Measurements from ENCODE around the gene RLN2.
A peak's percentile ranks its signal among the peaks of the same experiment; 100 is the strongest.

The RLN2 gene

DNA sequence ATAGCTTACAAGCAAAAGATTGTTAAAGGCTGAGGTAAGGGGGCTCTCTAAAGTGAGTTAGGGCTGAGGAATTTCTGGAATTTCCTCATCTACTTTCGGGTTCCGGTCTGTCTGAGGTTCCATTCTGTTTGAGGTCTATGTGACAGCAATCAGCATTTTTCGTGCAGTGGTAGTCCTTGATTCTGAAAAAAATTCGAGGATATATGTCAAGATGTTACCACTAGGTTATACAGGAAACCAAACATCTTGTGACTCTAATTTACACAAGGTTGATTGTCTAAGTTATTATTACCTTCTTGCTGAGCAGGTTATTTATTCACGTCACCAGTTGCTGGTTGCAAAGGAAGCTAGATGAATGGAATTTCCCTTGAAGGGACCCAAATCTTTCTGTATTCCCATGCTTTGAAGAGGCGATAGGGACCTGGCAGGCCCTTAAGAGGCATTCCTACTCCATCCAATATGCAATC lies 35.2 kb downstream of the RLN2 start:
- peak; percentile 48 for DNase-seq (ENCODE audit: low read depth)

DNA sequence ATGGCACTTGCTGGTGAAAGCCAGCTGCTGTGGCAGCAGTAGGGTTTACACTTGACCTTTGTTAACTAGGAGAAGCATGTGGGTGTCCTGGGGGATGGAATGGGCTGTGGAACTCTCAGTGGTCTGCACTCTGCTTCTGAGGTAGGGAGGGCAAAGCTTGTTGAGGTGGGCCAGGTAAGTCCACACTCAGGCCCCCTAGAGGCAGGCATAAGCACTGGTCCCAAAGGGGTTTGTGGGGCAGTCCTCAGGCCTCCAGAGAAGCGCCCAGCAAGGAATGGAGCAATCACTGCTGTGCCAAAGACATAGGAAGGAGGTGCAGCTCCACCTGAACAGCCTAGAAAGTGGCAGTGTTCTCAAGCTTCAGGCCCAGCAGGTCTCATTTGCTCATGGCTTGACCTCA lies 38.6 kb downstream of the RLN2 start:
- no peak for DNase-seq (ENCODE audit: low read depth)

DNA sequence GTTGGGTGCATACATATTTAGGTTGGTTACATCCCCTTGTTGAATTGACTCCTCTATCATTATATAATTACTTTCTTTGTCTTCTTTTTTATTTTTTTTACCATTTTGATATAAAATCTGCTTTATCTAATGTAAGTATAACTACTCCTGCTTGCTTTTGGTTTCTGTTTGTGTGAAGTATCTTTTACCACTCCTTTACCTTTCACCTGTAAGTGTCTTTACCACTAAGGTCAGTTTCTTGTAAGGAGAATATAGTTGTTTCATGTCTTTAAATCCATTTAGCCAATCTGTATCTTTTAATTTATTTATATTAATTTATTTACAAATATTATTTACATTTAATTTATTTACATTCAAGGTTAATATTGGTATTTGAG lies 40.3 kb downstream of the RLN2 start:
- DNase-seq (ENCODE audit: low read depth), result no peak

DNA sequence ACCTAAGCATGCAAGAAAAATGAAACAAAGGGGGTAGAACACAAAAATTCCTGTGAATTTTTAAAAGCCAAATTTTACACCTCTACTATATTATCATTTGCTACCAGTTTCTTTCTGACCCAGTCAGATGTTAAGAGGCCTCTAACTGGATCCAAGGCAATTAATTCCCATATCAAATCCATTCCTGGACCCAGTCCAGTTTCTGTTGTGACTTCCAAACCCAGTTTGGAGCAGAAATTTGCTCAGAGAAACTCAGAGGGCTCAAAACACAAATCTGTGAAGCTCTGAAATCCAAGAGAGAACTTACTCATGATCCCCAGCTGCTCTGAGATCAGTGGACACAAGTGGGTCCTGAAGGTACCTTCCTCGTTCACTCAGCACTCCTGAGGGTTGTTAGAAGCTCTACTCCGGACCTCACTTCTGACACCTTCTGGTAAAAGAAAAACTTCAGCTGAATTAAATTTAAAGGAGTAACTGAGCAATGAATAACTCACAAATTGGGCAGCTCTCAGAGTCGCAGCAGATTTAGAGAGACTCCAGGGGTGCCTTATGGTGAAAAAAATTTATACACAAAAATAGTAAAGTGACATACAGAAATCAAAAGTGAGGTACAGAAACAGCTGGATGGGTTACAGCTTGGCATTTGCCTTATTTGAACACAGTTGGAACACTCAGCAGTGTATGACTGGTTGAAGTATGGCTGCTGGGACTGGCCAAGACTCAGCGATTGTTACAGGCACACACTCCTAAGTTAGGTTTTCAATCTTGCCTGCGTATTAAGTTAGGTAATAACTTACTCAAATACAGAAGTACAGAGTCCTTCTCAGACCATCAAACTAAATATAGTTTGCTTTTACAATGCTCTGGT lies 40.9 kb downstream of the RLN2 start:
- peak; percentile 21 for DNase-seq (ENCODE audit: low read depth)

Measured in amniotic epithelial cell (primary cell).